ENCODE measurements around the gene CDK5RAP2.

- TF ChIP-seq POLR2A (IDR thresholded peaks at IDR 0.05): no peak
- TF ChIP-seq, protein P1, sequence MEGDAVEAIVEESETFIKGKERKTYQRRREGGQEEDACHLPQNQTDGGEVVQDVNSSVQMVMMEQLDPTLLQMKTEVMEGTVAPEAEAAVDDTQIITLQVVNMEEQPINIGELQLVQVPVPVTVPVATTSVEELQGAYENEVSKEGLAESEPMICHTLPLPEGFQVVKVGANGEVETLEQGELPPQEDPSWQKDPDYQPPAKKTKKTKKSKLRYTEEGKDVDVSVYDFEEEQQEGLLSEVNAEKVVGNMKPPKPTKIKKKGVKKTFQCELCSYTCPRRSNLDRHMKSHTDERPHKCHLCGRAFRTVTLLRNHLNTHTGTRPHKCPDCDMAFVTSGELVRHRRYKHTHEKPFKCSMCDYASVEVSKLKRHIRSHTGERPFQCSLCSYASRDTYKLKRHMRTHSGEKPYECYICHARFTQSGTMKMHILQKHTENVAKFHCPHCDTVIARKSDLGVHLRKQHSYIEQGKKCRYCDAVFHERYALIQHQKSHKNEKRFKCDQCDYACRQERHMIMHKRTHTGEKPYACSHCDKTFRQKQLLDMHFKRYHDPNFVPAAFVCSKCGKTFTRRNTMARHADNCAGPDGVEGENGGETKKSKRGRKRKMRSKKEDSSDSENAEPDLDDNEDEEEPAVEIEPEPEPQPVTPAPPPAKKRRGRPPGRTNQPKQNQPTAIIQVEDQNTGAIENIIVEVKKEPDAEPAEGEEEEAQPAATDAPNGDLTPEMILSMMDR (IDR thresholded peaks at IDR 0.05): no peak
Observed at GRCh38 chr9:120379611-120380010, 200.4 kb downstream of the CDK5RAP2 start.
